Activated CD8-positive, alpha-beta memory T cell treated with anti-CD3 and anti-CD28 coated beads, Interleukin-2, amount 50 U/mL, for 24 hours (primary cell): ENCODE data around the gene PRKCB.

Experiments
- DNase-seq: peaks from one replicate; pipeline ENCODE4 v3.0.0-alpha.2; 2020; ENCODE audit errors: extremely low read depth

The PRKCB gene

GRCh38 chr16:23835390-23836077, at the start of gene PRKCB:
TSS of gene PRKCB (plus strand) at chr16:23835983.
- peak; percentile 61 for DNase-seq

GRCh38 chr16:23786964-23787561, 48.7 kb upstream of the PRKCB start:
- no peak for DNase-seq

GRCh38 chr16:23788685-23789084, 47.1 kb upstream of the PRKCB start:
- DNase-seq, result no peak

- DNase-seq, result no peak
These were observed 40.4 kb upstream of the PRKCB start for GRCh38 chr16:23795378-23795777.

- no peak for DNase-seq
These were observed 38.8 kb upstream of the PRKCB start for GRCh38 chr16:23796941-23797340.

- DNase-seq, result peak; percentile 62
These were observed 34.4 kb upstream of the PRKCB start for GRCh38 chr16:23801378-23801777.

GRCh38 chr16:23802776-23803175, 33.0 kb upstream of the PRKCB start:
- no peak for DNase-seq

- DNase-seq, result peak; percentile 32
These were observed 32.1 kb upstream of the PRKCB start for GRCh38 chr16:23803591-23804123.

GRCh38 chr16:23807028-23807427, 28.8 kb upstream of the PRKCB start:
- DNase-seq, result no peak

GRCh38 chr16:23821467-23821866, 14.3 kb upstream of the PRKCB start:
- no peak for DNase-seq

GRCh38 chr16:23821875-23822688, 13.7 kb upstream of the PRKCB start:
- no peak for DNase-seq

- no peak for DNase-seq
These were observed 12.1 kb upstream of the PRKCB start for GRCh38 chr16:23823475-23824384.

GRCh38 chr16:23824909-23825308, 10.9 kb upstream of the PRKCB start:
- no peak for DNase-seq

- DNase-seq, result no peak
These were observed 9.2 kb upstream of the PRKCB start for GRCh38 chr16:23826528-23827045.

- no peak for DNase-seq
These were observed 8.7 kb upstream of the PRKCB start for GRCh38 chr16:23827057-23827456.

- DNase-seq, result no peak
These were observed 6.3 kb upstream of the PRKCB start for GRCh38 chr16:23829454-23829853.

GRCh38 chr16:23830276-23830675, 5.5 kb upstream of the PRKCB start:
- DNase-seq, result no peak

GRCh38 chr16:23832882-23833281, 2.9 kb upstream of the PRKCB start:
- no peak for DNase-seq

- DNase-seq, result no peak
These were observed 2.3 kb upstream of the PRKCB start for GRCh38 chr16:23833504-23833903.

GRCh38 chr16:23833960-23834685, 1.7 kb upstream of the PRKCB start:
- no peak for DNase-seq

GRCh38 chr16:23836078-23836403, 258 bp downstream of the PRKCB start:
- DNase-seq, result no peak
